ENCODE measurements around the gene TEK. TPM values are rescaled to one million over a fixed set of nuclear protein-coding genes. Genes with fewer than 3 reads are reported as not detected.

The TEK gene
- total and polyA plus RNA-seq, 2 donors (not counting 1 experiment from before 2014, with no cell fraction given), result not detected

DNA sequence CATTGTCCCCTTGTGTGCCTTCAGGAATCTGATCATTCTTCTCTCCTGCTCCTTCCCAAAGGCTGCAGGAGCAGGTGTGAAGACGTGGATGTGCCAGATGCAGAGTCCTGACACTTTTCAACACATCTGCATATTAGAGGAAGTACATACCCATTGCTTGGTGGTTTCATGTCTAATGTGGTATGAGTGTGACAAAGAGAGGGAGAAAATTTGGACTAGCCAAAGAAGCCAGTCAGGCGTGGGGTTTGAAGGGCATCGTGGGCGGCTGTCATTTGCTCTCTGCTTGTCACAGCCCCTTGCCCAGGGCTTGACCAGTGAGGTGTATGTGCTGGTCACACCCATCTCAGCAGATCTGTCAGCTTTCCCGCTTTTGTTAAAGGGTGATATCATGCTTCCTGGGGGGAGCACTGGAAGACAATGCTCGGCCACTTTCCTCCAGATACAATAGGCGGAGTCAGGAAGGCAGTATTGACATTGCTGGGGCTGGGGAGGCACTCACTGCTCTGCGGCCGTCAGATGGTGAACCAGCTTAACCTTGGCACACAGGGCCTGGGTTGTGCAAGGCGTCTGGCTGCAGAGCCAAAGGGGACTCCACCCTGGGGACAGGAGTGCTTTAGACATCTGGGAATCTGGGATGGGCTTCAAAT lies 8.6 kb downstream of the TEK start:
- intact Hi-C loops (cut with micrococcal nuclease), result no loop called here
- ATAC-seq (ENCODE audit: low read depth), result no peak

GRCh38 chr9:27118916-27119315 lies 9.9 kb downstream of the TEK start:
- Mint-ChIP-seq H3K9me3 (ENCODE audit: insufficient read depth) (no peaks in the 10 kb centered on the region), H3K27ac (no peak overlapping the region), H3K27me3 (peaks cover 3% of the 10 kb centered on the region), H3K4me1 (no peaks in the 10 kb centered on the region), H3K4me3 (no peak overlapping the region)
- Histone ChIP-seq H2AFZ (ENCODE audit: insufficient read depth, low read depth, low read length, poor library complexity, severe bottlenecking) (no peak overlapping the region), H3K4me1 (ENCODE audit: control insufficient read depth in 2 of 2, insufficient read depth in 2 of 2, low read length in 2 of 2) (no peaks in the 10 kb centered on the region), H3K4me3 (ENCODE audit: control extremely low read depth in 1 of 5, extremely low read depth in 1 of 5, insufficient read depth in 1 of 5, low read depth in 2 of 5, low read length in 4 of 5) (no peak overlapping the region), H3K27me3 (replicated peaks in 1 of 4; ENCODE audit: control extremely low read depth in 1 of 4, control insufficient read depth in 3 of 4, insufficient read depth in 4 of 4, low read length in 3 of 4) (no peaks in the 10 kb centered on the region), H3K9me3 (ENCODE audit: control extremely low read depth in 1 of 3, control insufficient read depth in 2 of 3, insufficient read depth in 1 of 3, low read length in 2 of 3) (no peaks in the 10 kb centered on the region), H3K27ac (ENCODE audit: low read length in 2 of 2) (no peak overlapping the region), H4K20me1 (ENCODE audit: control insufficient read depth, insufficient read depth, low read length, poor library complexity, severe bottlenecking) (no peaks in the 10 kb centered on the region), H3K9ac (ENCODE audit: low read length) (no peak overlapping the region), H3K36me3 (replicated peaks in 1 of 2; ENCODE audit: control extremely low read depth in 1 of 2, control insufficient read depth in 1 of 2, extremely low read depth in 1 of 2, insufficient read depth in 2 of 2, low read length in 1 of 2) (no peaks in the 10 kb centered on the region), H3K4me2 (replicated peaks; ENCODE audit: low read depth, low read length, poor library complexity, severe bottlenecking) (no peak overlapping the region), H3K79me2 (ENCODE audit: control insufficient read depth, insufficient read depth, low read length) (no peaks in the 10 kb centered on the region)
- intact Hi-C loops (cut with micrococcal nuclease), result no loop called here
- TF ChIP-seq EZH2 (IDR thresholded peaks at IDR 0.05; ENCODE audit: borderline replicate concordance, insufficient read depth, low read depth, low read length, poor library complexity, severe bottlenecking) (no peak), CTCF (IDR thresholded peaks at IDR 0.05) (no peak)
- DNase-seq, result no peak
- no peak for ATAC-seq (ENCODE audit: low read depth)
- CTCF ChIA-PET, result no interaction called here
- WGBS (ENCODE audit: insufficient coverage), result 94% methylated on average over 3 of the region's 6 CpGs
- POLR2A ChIA-PET, result no interaction called here

More for the DNA sequence above, 8.6 kb downstream of the TEK start:
- TF ChIP-seq CTCF (IDR thresholded peaks at IDR 0.05), result no peak
- no peak for TF ChIP-seq EZH2 (IDR thresholded peaks at IDR 0.05; ENCODE audit: borderline replicate concordance, insufficient read depth, low read depth, low read length, poor library complexity, severe bottlenecking)
- Histone ChIP-seq H2AFZ (ENCODE audit: insufficient read depth, low read depth, low read length, poor library complexity, severe bottlenecking) (no peak overlapping the region), H3K4me1 (ENCODE audit: control insufficient read depth in 2 of 2, insufficient read depth in 2 of 2, low read length in 2 of 2) (no peaks in the 10 kb centered on the region), H3K4me2 (replicated peaks; ENCODE audit: low read depth, low read length, poor library complexity, severe bottlenecking) (no peak overlapping the region), H3K27ac (ENCODE audit: low read length in 2 of 2) (no peak overlapping the region), H3K79me2 (ENCODE audit: control insufficient read depth, insufficient read depth, low read length) (no peaks in the 10 kb centered on the region), H3K4me3 (ENCODE audit: control extremely low read depth in 1 of 5, extremely low read depth in 1 of 5, insufficient read depth in 1 of 5, low read depth in 2 of 5, low read length in 4 of 5) (no peak overlapping the region), H3K36me3 (replicated peaks in 1 of 2; ENCODE audit: control extremely low read depth in 1 of 2, control insufficient read depth in 1 of 2, extremely low read depth in 1 of 2, insufficient read depth in 2 of 2, low read length in 1 of 2) (no peaks in the 10 kb centered on the region), H3K9ac (ENCODE audit: low read length) (no peak overlapping the region), H3K27me3 (replicated peaks in 1 of 4; ENCODE audit: control extremely low read depth in 1 of 4, control insufficient read depth in 3 of 4, insufficient read depth in 4 of 4, low read length in 3 of 4) (no peaks in the 10 kb centered on the region), H3K9me3 (ENCODE audit: control extremely low read depth in 1 of 3, control insufficient read depth in 2 of 3, insufficient read depth in 1 of 3, low read length in 2 of 3) (no peaks in the 10 kb centered on the region), H4K20me1 (ENCODE audit: control insufficient read depth, insufficient read depth, low read length, poor library complexity, severe bottlenecking) (no peaks in the 10 kb centered on the region)
- H3K27ac Mint-ChIP-seq, result no peak overlapping the region
- peaks cover 5% of the 10 kb centered on the region for H3K27me3 Mint-ChIP-seq
- WGBS (ENCODE audit: insufficient coverage), result 88% methylated on average over 9 of the region's 10 CpGs
- H3K4me1 Mint-ChIP-seq, result no peaks in the 10 kb centered on the region
- CTCF ChIA-PET, result no interaction called here
- DNase-seq, result no peak
- no peaks in the 10 kb centered on the region for H3K9me3 Mint-ChIP-seq (ENCODE audit: insufficient read depth)
- POLR2A ChIA-PET, result no interaction called here
- H3K4me3 Mint-ChIP-seq, result no peak overlapping the region
